Measurements from ENCODE around the gene EZR. TPM values are rescaled to one million over a fixed set of nuclear protein-coding genes. Genes with fewer than 3 reads are reported as not detected.

Gene EZR
- polyA plus RNA-seq, 3 donors, result 68.1 to 95.8 (median 86.3) TPM

- H3K4me3 Mint-ChIP-seq, result no peak overlapping the region
- H3K4me3 ChIP-seq (replicated peaks in 1 of 3; ENCODE audit: low read depth in 2 of 3, low read length in 3 of 3), result no peak overlapping the region
- WGBS (ENCODE audit: insufficient coverage), result no CpG with 5 or more reads among the region's 11 CpGs
- no peaks in the 10 kb centered on the region for H3K27me3 Mint-ChIP-seq (ENCODE audit: low read depth in 3 of 3)
- H3K4me2 ChIP-seq (replicated peaks; ENCODE audit: extremely low read depth, low read length, poor library complexity, severe bottlenecking), result no peak overlapping the region
- no peaks in the 10 kb centered on the region for H3K36me3 ChIP-seq (replicated peaks in 1 of 2; ENCODE audit: control insufficient read depth in 1 of 2, insufficient read depth in 2 of 2, low read length in 2 of 2)
- intact Hi-C loops (cut with micrococcal nuclease), result no loop called here
- H3K4me1 Mint-ChIP-seq, result peaks cover 59% of the 10 kb centered on the region
- peak in 2 of 3 donors; percentile 42 to 46 for DNase-seq
- H3K36me3 Mint-ChIP-seq, result no peaks in the 10 kb centered on the region
- peaks cover 0 to 2% (median 0%) of the 10 kb centered on the region in 7 donors for H3K9me3 Mint-ChIP-seq
- peak overlapping the region in 1 of 2 donors; percentile 45 for H3K27ac ChIP-seq (ENCODE audit: low read depth in 1 of 2, low read length in 2 of 2)
- no peaks in the 10 kb centered on the region for H3K79me2 ChIP-seq (ENCODE audit: insufficient read depth, low read length)
- H2AFZ ChIP-seq (ENCODE audit: insufficient read depth, low read depth, low read length, poor library complexity, severe bottlenecking), result peak overlapping the region; percentile 19
- TF ChIP-seq, protein P1, sequence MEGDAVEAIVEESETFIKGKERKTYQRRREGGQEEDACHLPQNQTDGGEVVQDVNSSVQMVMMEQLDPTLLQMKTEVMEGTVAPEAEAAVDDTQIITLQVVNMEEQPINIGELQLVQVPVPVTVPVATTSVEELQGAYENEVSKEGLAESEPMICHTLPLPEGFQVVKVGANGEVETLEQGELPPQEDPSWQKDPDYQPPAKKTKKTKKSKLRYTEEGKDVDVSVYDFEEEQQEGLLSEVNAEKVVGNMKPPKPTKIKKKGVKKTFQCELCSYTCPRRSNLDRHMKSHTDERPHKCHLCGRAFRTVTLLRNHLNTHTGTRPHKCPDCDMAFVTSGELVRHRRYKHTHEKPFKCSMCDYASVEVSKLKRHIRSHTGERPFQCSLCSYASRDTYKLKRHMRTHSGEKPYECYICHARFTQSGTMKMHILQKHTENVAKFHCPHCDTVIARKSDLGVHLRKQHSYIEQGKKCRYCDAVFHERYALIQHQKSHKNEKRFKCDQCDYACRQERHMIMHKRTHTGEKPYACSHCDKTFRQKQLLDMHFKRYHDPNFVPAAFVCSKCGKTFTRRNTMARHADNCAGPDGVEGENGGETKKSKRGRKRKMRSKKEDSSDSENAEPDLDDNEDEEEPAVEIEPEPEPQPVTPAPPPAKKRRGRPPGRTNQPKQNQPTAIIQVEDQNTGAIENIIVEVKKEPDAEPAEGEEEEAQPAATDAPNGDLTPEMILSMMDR (IDR thresholded peaks at IDR 0.05), result no peak
- no peaks in the 10 kb centered on the region for H3K9me3 ChIP-seq (replicated peaks in 1 of 2; ENCODE audit: control insufficient read depth in 1 of 2, insufficient read depth in 1 of 2, low read length in 2 of 2)
- H3K9ac ChIP-seq (ENCODE audit: insufficient read depth, low read length, poor library complexity, severe bottlenecking), result no peak overlapping the region
- H3K4me1 ChIP-seq (ENCODE audit: control insufficient read depth in 1 of 2, insufficient read depth in 2 of 2, low read length in 2 of 2), result peaks cover 44 to 69% of the 10 kb centered on the region in 2 donors
- no peaks in the 10 kb centered on the region for H4K20me1 ChIP-seq (ENCODE audit: insufficient read depth, low read length)
- peak overlapping the region; percentile 66 to 91 (median 79) for H3K27ac Mint-ChIP-seq
- no peaks in the 10 kb centered on the region for H3K27me3 ChIP-seq (ENCODE audit: control insufficient read depth in 2 of 2, insufficient read depth in 2 of 2, low read length in 2 of 2)
Observed at GRCh38 chr6:158847012-158847529, 27.9 kb upstream of the EZR start.

DNA sequence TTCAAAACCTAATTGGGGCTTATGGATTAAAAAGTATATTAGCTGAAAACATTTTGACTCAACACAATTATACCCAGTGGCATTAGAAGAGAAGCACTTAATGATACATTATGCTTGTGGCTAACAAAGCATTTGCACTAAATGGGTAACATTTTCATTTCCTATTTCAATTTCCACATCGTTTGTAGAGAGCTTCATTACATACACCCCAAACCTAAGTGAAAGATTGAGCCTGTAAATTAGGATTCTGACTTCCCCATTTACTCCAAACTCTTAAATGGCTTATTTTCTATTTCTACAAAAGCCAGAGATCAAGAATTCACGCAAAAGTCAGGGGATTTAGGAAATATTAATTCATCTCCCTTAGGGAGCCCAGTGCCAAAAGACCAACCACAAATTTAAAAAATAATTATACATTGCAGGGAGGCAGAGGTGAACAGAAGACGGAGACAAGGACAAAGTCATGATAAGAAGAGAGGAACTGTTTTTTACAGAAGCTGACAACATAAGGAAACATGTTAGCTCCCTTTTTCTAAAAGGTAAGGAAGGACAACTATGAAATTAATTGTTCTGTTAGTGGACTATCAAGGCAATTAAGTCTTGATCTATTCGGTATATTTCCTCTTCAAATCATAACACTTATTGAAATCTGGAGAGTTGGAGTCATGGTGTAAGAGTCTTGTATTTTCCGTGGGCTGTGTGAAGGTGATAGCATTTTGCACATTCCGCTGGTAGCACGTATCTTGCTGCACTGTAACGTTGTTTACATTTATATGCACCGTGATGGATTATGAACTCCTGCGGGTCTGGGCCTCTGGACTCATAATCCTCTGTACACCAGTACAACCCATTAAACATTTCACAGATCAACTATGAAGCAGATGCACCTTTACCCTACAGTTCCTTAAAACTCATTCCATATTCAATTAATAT, 24.8 kb upstream of the EZR start:
- 87% methylated on average over 4 of the region's 10 CpGs for WGBS (ENCODE audit: insufficient coverage)
- Histone ChIP-seq H3K4me2 (replicated peaks; ENCODE audit: extremely low read depth, low read length, poor library complexity, severe bottlenecking) (peak overlapping the region; percentile 57), H3K27ac (ENCODE audit: low read depth in 1 of 2, low read length in 2 of 2) (peak overlapping the region; percentile 51 to 72), H3K9ac (ENCODE audit: insufficient read depth, low read length, poor library complexity, severe bottlenecking) (peak overlapping the region; percentile 12), H2AFZ (ENCODE audit: insufficient read depth, low read depth, low read length, poor library complexity, severe bottlenecking) (no peak overlapping the region), H3K4me1 (ENCODE audit: control insufficient read depth in 1 of 2, insufficient read depth in 2 of 2, low read length in 2 of 2) (peaks cover 25 to 43% of the 10 kb centered on the region in 2 donors), H4K20me1 (ENCODE audit: insufficient read depth, low read length) (no peaks in the 10 kb centered on the region), H3K4me3 (replicated peaks in 1 of 3; ENCODE audit: low read depth in 2 of 3, low read length in 3 of 3) (peak overlapping the region in 2 of 3 experiments; percentile 26 to 40), H3K27me3 (ENCODE audit: control insufficient read depth in 2 of 2, insufficient read depth in 2 of 2, low read length in 2 of 2) (no peaks in the 10 kb centered on the region), H3K9me3 (replicated peaks in 1 of 2; ENCODE audit: control insufficient read depth in 1 of 2, insufficient read depth in 1 of 2, low read length in 2 of 2) (no peaks in the 10 kb centered on the region), H3K79me2 (ENCODE audit: insufficient read depth, low read length) (no peaks in the 10 kb centered on the region), H3K36me3 (replicated peaks in 1 of 2; ENCODE audit: control insufficient read depth in 1 of 2, insufficient read depth in 2 of 2, low read length in 2 of 2) (no peaks in the 10 kb centered on the region)
- Mint-ChIP-seq H3K36me3 (no peaks in the 10 kb centered on the region), H3K9me3 (peaks cover 0 to 2% (median 0%) of the 10 kb centered on the region in 7 donors), H3K27me3 (ENCODE audit: low read depth in 3 of 3) (no peaks in the 10 kb centered on the region), H3K4me3 (peak overlapping the region; percentile 51 to 82), H3K27ac (peak overlapping the region; percentile 87 to 97 (median 92)), H3K4me1 (peaks cover 43% of the 10 kb centered on the region)
- intact Hi-C loops (cut with micrococcal nuclease), result no loop called here
- TF ChIP-seq, protein P1 (IDR thresholded peaks at IDR 0.05), result no peak
- peak; percentile 34 to 71 (median 50) for DNase-seq
